Measurements from ENCODE around the gene AQP2. TPM values are rescaled to one million over a fixed set of nuclear protein-coding genes. Genes with fewer than 3 reads are reported as not detected.

The AQP2 gene
- total RNA-seq, 2 donors from 2014 or later, result 2.7 TPM; not detected in 1

DNA sequence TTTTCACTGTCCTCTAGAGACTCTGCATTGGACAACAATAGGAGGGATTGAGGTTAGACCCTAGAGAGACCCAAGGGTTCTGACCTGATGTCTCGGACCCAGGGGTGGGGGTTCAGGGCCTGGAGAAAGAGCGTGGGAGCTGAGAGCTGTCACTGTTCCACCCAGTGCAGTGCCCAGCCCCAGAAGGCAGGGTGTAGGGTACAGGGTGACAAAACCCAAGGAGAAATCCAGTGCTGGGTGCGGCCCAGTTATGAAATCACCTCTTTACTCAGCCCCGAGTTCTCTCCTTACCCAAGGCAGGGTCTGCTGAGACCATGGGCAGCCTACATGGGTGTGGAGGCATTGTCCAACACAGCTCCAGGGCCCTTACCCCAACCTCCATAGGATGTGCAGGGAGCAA, 2.6 kb downstream of the AQP2 start:
- H3K27me3 ChIP-seq (replicated peaks; ENCODE audit: insufficient read depth), result no peaks in the 10 kb centered on the region
- no peaks in the 10 kb centered on the region for H3K36me3 ChIP-seq
- WGBS, result 97% methylated on average over 4 of the region's 4 CpGs

GRCh38 chr12:49953961-49954846, 3.7 kb downstream of the AQP2 start:
- DNase-seq (ENCODE audit: low spot score), result no peak
- H3K36me3 ChIP-seq, result no peaks in the 10 kb centered on the region
- WGBS, result 86% methylated on average over 21 of the region's 21 CpGs
- no peak overlapping the region for H3K4me3 ChIP-seq
- intact Hi-C loops (cut with DNase I), result no loop called here
- H3K27ac ChIP-seq, result no peak overlapping the region
- H3K4me1 ChIP-seq (replicated peaks), result no peaks in the 10 kb centered on the region
- no peaks in the 10 kb centered on the region for H3K27me3 ChIP-seq (replicated peaks; ENCODE audit: insufficient read depth)
- no peaks in the 10 kb centered on the region for H3K9me3 ChIP-seq
- TF ChIP-seq CTCF (IDR thresholded peaks at IDR 0.05) (no peak), POLR2AphosphoS5 (IDR thresholded peaks at IDR 0.05) (no peak), POLR2A (IDR thresholded peaks at IDR 0.05) (no peak)

More for the DNA sequence above, 2.6 kb downstream of the AQP2 start:
- no peaks in the 10 kb centered on the region for H3K4me1 ChIP-seq (replicated peaks)
- no peaks in the 10 kb centered on the region for H3K9me3 ChIP-seq
- no peak for DNase-seq (ENCODE audit: low spot score)
- intact Hi-C loops (cut with DNase I), result no loop called here
- no peak overlapping the region for H3K27ac ChIP-seq
- TF ChIP-seq POLR2AphosphoS5 (IDR thresholded peaks at IDR 0.05) (no peak), POLR2A (IDR thresholded peaks at IDR 0.05) (no peak), CTCF (IDR thresholded peaks at IDR 0.05) (no peak)
- no peak overlapping the region for H3K4me3 ChIP-seq

GRCh38 chr12:49954863-49955830, 4.6 kb downstream of the AQP2 start:
- DNase-seq (ENCODE audit: low spot score), result no peak
- H3K4me1 ChIP-seq (replicated peaks), result peaks cover 3% of the 10 kb centered on the region
- H3K4me3 ChIP-seq, result no peak overlapping the region
- intact Hi-C loops (cut with DNase I), result no loop called here
- no peaks in the 10 kb centered on the region for H3K36me3 ChIP-seq
- no peak overlapping the region for H3K27ac ChIP-seq
- H3K27me3 ChIP-seq (replicated peaks; ENCODE audit: insufficient read depth), result no peaks in the 10 kb centered on the region
- 64% methylated on average over 50 of the region's 53 CpGs for WGBS
- H3K9me3 ChIP-seq, result no peaks in the 10 kb centered on the region
- no peak for TF ChIP-seq POLR2AphosphoS5 (IDR thresholded peaks at IDR 0.05)
- TF ChIP-seq POLR2A (IDR thresholded peaks at IDR 0.05), result no peak
- no peak for TF ChIP-seq CTCF (IDR thresholded peaks at IDR 0.05)

DNA sequence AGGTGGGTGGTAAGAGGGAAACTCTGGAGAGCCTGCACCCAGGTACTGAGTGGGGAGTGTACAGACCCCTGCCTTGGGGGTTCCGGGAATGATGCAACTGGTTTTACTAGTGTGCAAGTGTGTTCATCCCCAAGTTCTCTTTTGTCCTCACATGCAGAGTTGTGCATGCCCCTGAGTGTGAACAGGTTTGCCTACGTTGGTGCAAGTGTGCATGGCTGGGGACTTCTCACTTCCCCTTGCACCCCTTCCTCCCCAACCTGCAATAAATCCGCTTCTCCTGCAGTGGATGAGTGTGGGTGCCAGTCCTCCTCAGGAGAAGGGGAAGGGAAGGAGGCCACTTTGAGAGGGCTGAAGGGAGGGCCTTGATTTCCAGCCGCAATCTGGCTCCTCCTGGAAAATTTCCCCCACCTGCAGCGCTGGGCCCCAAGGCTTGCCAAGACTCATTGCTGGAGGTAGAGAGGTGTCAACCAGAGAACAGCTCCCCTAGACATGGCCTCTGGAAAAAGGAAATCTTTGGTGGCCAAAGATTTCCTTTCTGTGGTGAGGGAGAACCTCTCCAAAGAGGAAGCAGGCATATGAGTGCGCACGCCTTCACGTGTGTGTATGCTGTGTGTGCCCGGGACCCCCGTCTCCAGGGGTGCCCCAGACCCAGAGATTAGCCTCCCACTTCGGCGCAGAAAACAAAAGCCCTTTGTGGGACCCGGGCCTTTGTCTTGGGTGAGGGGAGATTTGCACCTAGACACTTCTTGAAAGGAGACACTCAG, 5.5 kb downstream of the AQP2 start:
- TF ChIP-seq POLR2A (IDR thresholded peaks at IDR 0.05) (no peak), POLR2AphosphoS5 (IDR thresholded peaks at IDR 0.05) (no peak), CTCF (IDR thresholded peaks at IDR 0.05) (no peak)
- no peak overlapping the region for H3K4me3 ChIP-seq
- H3K9me3 ChIP-seq, result no peaks in the 10 kb centered on the region
- H3K4me1 ChIP-seq (replicated peaks), result peaks cover 3% of the 10 kb centered on the region
- no peaks in the 10 kb centered on the region for H3K36me3 ChIP-seq
- WGBS, result 75% methylated on average over 13 of the region's 13 CpGs
- no peak for DNase-seq (ENCODE audit: low spot score)
- intact Hi-C loops (cut with DNase I), result no loop called here
- no peaks in the 10 kb centered on the region for H3K27me3 ChIP-seq (replicated peaks; ENCODE audit: insufficient read depth)
- no peak overlapping the region for H3K27ac ChIP-seq

All from prostate gland (tissue), 2 donors.